GM12892 (cell line): Measurements from ENCODE around the gene IDH3G. TPM values are rescaled to one million over a fixed set of nuclear protein-coding genes. Genes with fewer than 3 reads are reported as not detected.

Experiments
- DNase-seq: peaks from one replicate; pipeline ENCODE4 v3.0.0; 2011; ENCODE audit not compliant: insufficient read length
- FAIRE-seq: peaks from 2 replicates; lab custom pipeline; 2011; peaks lifted over from hg19 to GRCh38; lab: Jason Lieb, UNC
- POLR2A ChIP-seq: IDR thresholded peaks from 2 replicates; pipeline ENCODE4 v1.6.1; 2011; ENCODE audit warnings: low read depth, low read length, control low read depth
- POLR2AphosphoS5 ChIP-seq: IDR thresholded peaks from 2 replicates; pipeline ENCODE4 v1.6.1; 2011; ENCODE audit warnings: low read depth, low read length, control low read depth
- TAF1 ChIP-seq: IDR thresholded peaks from 2 replicates; pipeline ENCODE4 v1.6.1; 2011; ENCODE audit warnings: low read depth, mild to moderate bottlenecking, control low read depth, low read length, borderline replicate concordance
- polyA plus RNA-seq: library from polyadenylated mRNA; unstranded; fragments of >200 nt; gene quantifications from one replicate; pipeline ENCODE4 v1.2.1, GENCODE V29; 2012; ENCODE audit warnings: missing spikeins, inconsistent platforms; ENCODE audit not compliant: missing spikeins

The IDH3G gene
- 33.2 TPM for polyA plus RNA-seq

- FAIRE-seq (peak; percentile 94), DNase-seq (peak; percentile 96)
- TF ChIP-seq TAF1: peak; percentile 68
- TF ChIP-seq POLR2A: peak; percentile 86
- TF ChIP-seq POLR2AphosphoS5: peak; percentile 82
Measured at GRCh38 chrX:153794018-153794896, at the start of gene IDH3G, which contains the start of gene SSR4. IDH3G (minus strand) TSS chrX:153794375; CDS start chrX:153794326, 49 bp downstream. SSR4 (plus strand) TSS chrX:153794668; CDS start chrX:153794688, 20 bp downstream.

- DNase-seq (no peak), FAIRE-seq (no peak)
- TF ChIP-seq POLR2A: no peak
- TF ChIP-seq TAF1: no peak
- no peak for TF ChIP-seq POLR2AphosphoS5
Measured at GRCh38 chrX:153836921-153837320, 42.7 kb upstream of the IDH3G start.

- FAIRE-seq: no peak
Measured at GRCh38 chrX:153832728-153833127, 38.6 kb upstream of the IDH3G start.

GRCh38 chrX:153831429-153832150 lies 37.4 kb upstream of the IDH3G start:
- DNase-seq (no peak), FAIRE-seq (no peak)
- TF ChIP-seq TAF1: no peak
- TF ChIP-seq POLR2AphosphoS5: no peak
- TF ChIP-seq POLR2A: no peak

More at GRCh38 chrX:153832728-153833127, 38.6 kb upstream of the IDH3G start:
- DNase-seq: no peak
- TF ChIP-seq POLR2AphosphoS5: no peak
- no peak for TF ChIP-seq TAF1
- TF ChIP-seq POLR2A: no peak

- TF ChIP-seq TAF1 (no peak), POLR2A (no peak), POLR2AphosphoS5 (no peak)
- DNase-seq (no peak), FAIRE-seq (no peak)
Measured at GRCh38 chrX:153830640-153831428, 36.7 kb upstream of the IDH3G start.

GRCh38 chrX:153829799-153830639 lies 35.8 kb upstream of the IDH3G start, which contains the start of gene PDZD4:
PDZD4 (minus strand) TSS chrX:153830544; CDS start chrX:153830298, 246 bp downstream.
- TF ChIP-seq TAF1 (no peak), POLR2AphosphoS5 (no peak), POLR2A (no peak)
- no peak for FAIRE-seq
- no peak for DNase-seq

- DNase-seq: no peak
- FAIRE-seq: no peak
- TF ChIP-seq TAF1: no peak
- no peak for TF ChIP-seq POLR2A
- no peak for TF ChIP-seq POLR2AphosphoS5
Measured at GRCh38 chrX:153829549-153829798, 35.3 kb upstream of the IDH3G start.

GRCh38 chrX:153828723-153829548 lies 34.8 kb upstream of the IDH3G start:
- TF ChIP-seq TAF1 (no peak), POLR2AphosphoS5 (no peak), POLR2A (no peak)
- DNase-seq: no peak

GRCh38 chrX:153828308-153828707 lies 34.1 kb upstream of the IDH3G start:
- TF ChIP-seq POLR2A (no peak), TAF1 (no peak), POLR2AphosphoS5 (no peak)
- FAIRE-seq: no peak
- no peak for DNase-seq

More at GRCh38 chrX:153828723-153829548, 34.8 kb upstream of the IDH3G start:
- FAIRE-seq: no peak
